Naive thymus-derived CD8-positive, alpha-beta T cell (primary cell): Measurements from ENCODE around the gene SLC6A3. TPM values are rescaled to one million over a fixed set of nuclear protein-coding genes. Genes with fewer than 3 reads are reported as not detected.

Experiments used
- ATAC-seq, 2 donors: fragments of 150-1000 bp; cut with Tn5 transposase in 1 of 2; sonication (Bioruptor Pico), chemical (Tn5 transposase) in 1 of 2; 1 replicate in 1 of 2; 2 replicates in 1 of 2; pipeline ENCODE4 v1.10.0; 2021; ENCODE audit warnings: mild to moderate bottlenecking in 2 of 2, moderate library complexity in 2 of 2
- POLR2A ChIA-PET: fragments of 350-600 bp; sonication (Branson Sonifier 250); formaldehyde crosslinking; loops from one replicate; lab custom pipeline; 2021; ENCODE audit warnings: antibody characterized with exemption; lab: Charles Lee
- DNase-seq, 10 donors: peaks; one replicate each; pipeline versions ENCODE4 v3.0.0 to v3.0.0-alpha.2; 2020 to 2022
- H3K27ac Mint-ChIP-seq, 10 donors: one replicate each; pipeline ENCODE4 v1.8.0; 2020 to 2022; ENCODE audit warnings: mild to moderate bottlenecking in 10 of 10, mixed read lengths in 10 of 10, moderate library complexity in 4 of 10, inconsistent platforms in 1 of 10
- H3K27me3 Mint-ChIP-seq, 5 donors: one replicate each; pipeline ENCODE4 v1.8.0; 2021 to 2022; ENCODE audit warnings: mixed read lengths in 5 of 5
- H3K36me3 Mint-ChIP-seq, 3 donors: one replicate each; pipeline ENCODE4 v1.8.0; 2020 to 2022; ENCODE audit warnings: mixed read lengths in 3 of 3, mild to moderate bottlenecking in 2 of 3, inconsistent platforms in 1 of 3
- H3K4me1 Mint-ChIP-seq, 4 donors: one replicate each; pipeline ENCODE4 v1.8.0; 2021 to 2022; ENCODE audit warnings: mixed read lengths in 4 of 4
- H3K4me3 Mint-ChIP-seq, 10 donors: one replicate each; pipeline ENCODE4 v1.8.0; 2020 to 2022; ENCODE audit warnings: mild to moderate bottlenecking in 10 of 10, mixed read lengths in 10 of 10, moderate library complexity in 6 of 10, inconsistent platforms in 1 of 10
- H3K9me3 Mint-ChIP-seq, 9 donors: one replicate each; pipeline ENCODE4 v1.8.0; 2020 to 2022; ENCODE audit warnings: mixed read lengths in 9 of 9, mild to moderate bottlenecking in 3 of 9, inconsistent platforms in 1 of 9, moderate library complexity in 1 of 9
- polyA plus RNA-seq, 3 donors: library from polyadenylated mRNA; unstranded; fragments of 300-500 nt; fragmentation: Illumina TruSeq; gene quantifications; one replicate each; pipeline ENCODE4 v1.2.3, GENCODE V29; 2021
- total RNA-seq, 8 experiments: library from RNA in 2 of 8; stranded (reverse) in 2 of 8; gene quantifications; one replicate each; pipeline ENCODE4 v1.2.3 and lab custom pipeline; 2021 to 2026

SLC6A3 gene
- total RNA-seq (under 1 TPM; 0.08 to 0.27 TPM), polyA plus RNA-seq (under 1 TPM in 1 of 3 donors, not detected in 2; 0.09 TPM), total RNA-seq (lab: John Stamatoyannopoulos, UW) (0 to 0.59 (median 0.20) reads per million in 6 experiments)

DNA sequence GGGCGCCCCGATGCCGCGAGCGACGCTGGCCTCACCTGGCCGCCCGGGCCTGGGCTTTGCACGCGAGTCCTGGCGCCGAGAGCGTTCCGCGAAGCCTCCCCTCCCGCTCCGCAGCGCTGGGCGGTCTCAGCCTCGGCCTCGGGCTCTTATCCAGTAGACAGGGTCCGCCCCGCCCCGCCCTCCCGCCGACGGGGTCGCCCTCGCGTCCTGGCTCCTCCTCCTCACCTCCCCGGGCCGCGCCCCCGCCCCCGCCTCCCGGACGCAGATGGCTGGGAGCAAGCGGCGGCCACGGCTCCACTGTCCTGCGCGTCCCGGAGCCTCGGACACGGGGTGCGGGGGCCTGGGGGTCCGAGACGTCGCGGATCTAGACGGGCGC lies at the start of gene SLC6A3:
Gene SLC6A3, minus strand, starts transcription at position 128 of the 376 bp plus-strand sequence. CDS start 2,243 bp downstream, outside the sequence.
- peak; percentile 22 to 59 for ATAC-seq
- H3K27me3 Mint-ChIP-seq = peaks cover 17 to 58% (median 48%) of the 10 kb centered on the region in 5 donors

DNA sequence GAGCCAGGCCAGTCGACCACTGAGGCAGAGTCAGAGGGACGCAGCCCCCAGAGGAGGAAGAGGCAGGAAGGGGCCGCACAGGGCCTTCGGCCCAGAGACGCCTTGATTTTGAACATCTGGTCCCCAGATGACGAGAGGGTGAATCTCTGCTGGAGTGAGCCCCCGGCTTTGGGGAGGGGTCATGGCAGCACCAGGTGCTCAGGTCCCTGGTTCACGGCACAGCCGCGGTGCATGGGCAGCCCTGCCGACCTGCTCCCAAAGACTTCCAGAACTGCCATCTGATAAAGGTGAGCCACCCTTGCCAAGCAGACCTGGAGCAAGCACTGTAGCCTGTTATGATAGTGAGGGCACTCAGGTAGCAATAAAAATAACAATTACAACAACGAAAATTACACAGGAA lies 48.7 kb upstream of the SLC6A3 start:
- DNase-seq (no peak), ATAC-seq (no peak)
- POLR2A ChIA-PET = interaction anchor here (1.0 to 1.5 kb wide), 2 partner anchors 24 to 30 kb away, joined by 3 read pairs; partner anchors contain the start of gene LPCAT1
- Mint-ChIP-seq H3K4me3 (peak overlapping the region in 5 of 10 donors; percentile 7 to 81 (median 25)), H3K27ac (peak overlapping the region in 4 of 10 donors; percentile 53 to 94 (median 60)), H3K9me3 (no peaks in the 10 kb centered on the region), H3K4me1 (peaks cover 18 to 86% (median 43%) of the 10 kb centered on the region in 4 donors), H3K27me3 (no peaks in the 10 kb centered on the region), H3K36me3 (peaks cover 0 to 50% (median 6%) of the 10 kb centered on the region in 3 donors)

More for the DNA sequence above, at the start of gene SLC6A3:
- peak in 5 of 10 donors; percentile 22 to 75 (median 31) for DNase-seq
- POLR2A ChIA-PET = no interaction called here
- Mint-ChIP-seq H3K27ac (no peak within 1 kb of the TSS), H3K9me3 (peaks cover 0 to 9% (median 3%) of the 10 kb centered on the region in 9 donors), H3K4me3 (peak within 1 kb of the TSS; percentile 43 to 80 (median 68)), H3K36me3 (peaks cover 0 to 7% (median 2%) of the 10 kb centered on the region in 3 donors), H3K4me1 (peaks cover 5 to 36% (median 32%) of the 10 kb centered on the region in 4 donors)

DNA sequence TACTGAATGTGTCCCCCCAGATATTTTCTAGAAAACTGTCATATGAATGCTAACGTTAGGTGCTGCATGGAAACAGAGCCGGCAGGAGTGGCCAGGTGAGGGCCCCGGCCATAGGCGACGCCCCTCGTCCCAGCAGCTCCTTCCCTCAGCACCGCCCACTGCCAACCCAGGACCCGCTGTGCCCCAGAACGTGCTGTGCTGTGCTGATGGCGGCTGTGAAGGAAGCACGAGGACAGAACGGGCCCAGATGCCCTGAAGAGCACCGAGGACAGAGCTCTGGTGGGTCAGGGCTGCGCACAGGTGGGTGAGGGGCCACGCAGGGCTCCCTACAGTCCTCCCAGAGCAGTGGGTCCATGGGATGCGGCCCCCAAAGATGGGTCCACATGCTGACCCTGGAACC lies 48.2 kb upstream of the SLC6A3 start:
- Mint-ChIP-seq H3K27me3 (no peaks in the 10 kb centered on the region), H3K9me3 (no peaks in the 10 kb centered on the region), H3K4me3 (peak overlapping the region in 3 of 10 donors; percentile 19 to 62 (median 25)), H3K36me3 (peaks cover 0 to 52% (median 6%) of the 10 kb centered on the region in 3 donors), H3K27ac (peak overlapping the region in 2 of 10 donors; percentile 53 to 94), H3K4me1 (peaks cover 17 to 84% (median 41%) of the 10 kb centered on the region in 4 donors)
- POLR2A ChIA-PET = interaction anchor here (1.0 to 1.5 kb wide), 2 partner anchors 23 to 31 kb away, joined by 3 read pairs; partner anchors contain the start of gene LPCAT1
- no peak for DNase-seq
- no peak for ATAC-seq

DNA sequence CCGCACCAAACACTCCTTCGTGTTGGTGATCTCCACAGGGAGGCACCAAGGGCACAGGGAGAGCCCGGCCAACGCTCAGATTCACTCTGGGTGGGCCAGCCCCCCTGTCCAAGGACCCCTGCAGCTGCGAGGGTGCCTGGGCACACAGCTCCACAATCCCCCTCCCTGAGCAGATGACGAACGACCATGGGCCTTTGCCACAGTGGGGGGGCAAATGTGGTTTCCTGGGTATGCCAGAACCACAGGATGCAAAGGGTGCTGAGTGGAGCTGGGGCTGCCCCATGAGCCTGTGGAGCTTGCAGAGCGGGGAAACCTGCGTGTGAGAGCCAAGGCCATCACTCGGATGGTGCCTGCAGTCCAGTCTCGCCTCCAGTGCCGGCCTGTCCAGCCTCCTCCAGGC lies 47.5 kb upstream of the SLC6A3 start:
- Mint-ChIP-seq H3K4me3 (peak overlapping the region in 1 of 10 donors; percentile 57), H3K4me1 (peaks cover 15 to 83% (median 39%) of the 10 kb centered on the region in 4 donors), H3K27ac (peak overlapping the region in 1 of 10 donors; percentile 94), H3K36me3 (peaks cover 0 to 55% (median 10%) of the 10 kb centered on the region in 3 donors), H3K27me3 (no peaks in the 10 kb centered on the region), H3K9me3 (no peaks in the 10 kb centered on the region)
- peak; percentile 23 to 67 for ATAC-seq
- POLR2A ChIA-PET = interaction anchor here (1.0 to 1.5 kb wide), 2 partner anchors 23 to 31 kb away, joined by 3 read pairs; partner anchors contain the start of gene LPCAT1
- peak in 3 of 10 donors; percentile 31 to 51 (median 37) for DNase-seq

DNA sequence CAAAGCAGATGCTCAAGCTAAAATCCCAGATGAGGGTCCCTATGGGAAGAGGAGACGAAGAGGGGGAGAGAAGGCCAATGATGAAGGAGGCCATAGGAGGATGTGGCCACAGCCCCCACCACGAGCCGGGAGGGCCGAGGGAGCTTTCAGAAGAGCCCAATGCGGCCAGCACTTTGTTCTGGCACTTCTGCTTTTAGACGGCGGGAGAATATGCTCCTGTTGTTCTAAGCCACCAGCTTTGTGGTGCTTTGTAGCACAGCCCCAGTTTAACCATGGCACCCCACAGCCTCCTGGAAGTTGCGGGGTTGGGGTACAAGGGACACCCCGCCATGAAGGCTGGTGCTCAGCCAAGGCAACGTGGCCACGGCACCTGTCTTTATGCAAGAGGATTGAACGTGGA lies 45.1 kb upstream of the SLC6A3 start:
- H3K4me1 Mint-ChIP-seq = peaks cover 6 to 59% (median 25%) of the 10 kb centered on the region in 4 donors
- H3K4me3 Mint-ChIP-seq = no peak overlapping the region
- no peak for DNase-seq
- no peak for ATAC-seq
- H3K9me3 Mint-ChIP-seq = no peaks in the 10 kb centered on the region
- H3K27me3 Mint-ChIP-seq = no peaks in the 10 kb centered on the region
- POLR2A ChIA-PET = no interaction called here
- H3K27ac Mint-ChIP-seq = peak overlapping the region in 2 of 10 donors; percentile 36 to 51
- peaks cover 0 to 56% (median 10%) of the 10 kb centered on the region in 3 donors for H3K36me3 Mint-ChIP-seq

DNA sequence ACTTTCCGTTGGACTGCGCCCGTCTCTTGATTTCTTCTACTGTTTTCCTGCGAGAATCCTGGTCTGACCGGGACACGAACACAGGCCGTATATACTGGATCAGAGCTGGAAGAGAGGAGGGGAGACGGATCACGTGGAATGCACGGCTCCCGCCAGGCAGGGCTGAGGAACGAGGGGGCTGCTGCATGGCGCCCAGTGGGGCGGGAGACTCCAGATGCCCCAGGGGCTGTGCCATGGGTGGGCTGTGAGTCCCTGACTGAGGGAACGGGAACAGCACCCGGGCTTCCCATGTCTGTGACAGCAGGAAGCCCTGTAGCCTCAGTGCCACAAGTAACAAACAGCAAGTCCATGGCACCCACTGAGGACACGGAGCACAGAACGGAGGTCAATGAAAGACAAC lies 44.5 kb upstream of the SLC6A3 start:
- Mint-ChIP-seq H3K36me3 (peaks cover 0 to 59% (median 10%) of the 10 kb centered on the region in 3 donors), H3K4me1 (peaks cover 6 to 57% (median 20%) of the 10 kb centered on the region in 4 donors), H3K4me3 (peak overlapping the region in 1 of 10 donors; percentile 52), H3K27me3 (no peaks in the 10 kb centered on the region), H3K9me3 (no peaks in the 10 kb centered on the region), H3K27ac (peak overlapping the region in 4 of 10 donors; percentile 25 to 88 (median 67))
- POLR2A ChIA-PET = no interaction called here
- DNase-seq (no peak), ATAC-seq (no peak)

DNA sequence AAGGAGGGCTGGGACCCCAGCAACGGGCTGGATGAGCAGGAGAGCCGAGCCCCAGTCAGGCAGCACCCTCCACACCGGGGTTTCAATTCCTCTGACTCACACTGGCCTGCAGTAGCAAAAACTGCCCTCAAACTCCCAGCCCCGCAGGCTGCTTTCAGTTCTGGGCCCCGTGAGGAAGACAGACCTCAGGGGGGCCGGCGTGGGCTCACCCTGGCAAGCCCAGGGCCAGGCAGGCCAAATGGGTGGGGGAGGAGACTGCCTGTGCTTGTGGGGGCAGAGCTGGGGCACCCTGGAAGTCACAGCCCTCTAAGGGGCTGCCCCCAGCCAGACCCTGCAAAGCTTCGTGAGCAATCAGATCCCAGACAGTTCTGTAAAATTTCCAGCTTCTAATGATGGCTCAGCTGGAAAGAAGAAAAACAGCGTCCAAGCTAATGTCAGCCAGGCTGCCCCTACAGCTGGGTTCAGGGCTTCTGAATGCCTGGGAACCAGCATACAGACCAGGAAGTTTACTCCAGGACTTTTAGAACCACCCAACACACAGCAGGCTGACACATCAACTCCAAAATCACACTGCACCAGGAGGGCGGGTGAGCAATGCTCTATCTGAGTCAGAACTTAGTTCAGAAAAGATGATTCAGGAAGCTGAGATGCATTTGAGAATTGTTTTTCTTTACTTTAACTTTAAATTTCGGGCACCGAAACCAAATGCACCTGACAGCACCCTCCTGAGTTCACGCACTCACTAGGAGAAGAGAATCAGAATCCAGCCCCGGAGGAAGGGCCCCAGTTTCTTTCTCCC lies 43.8 kb upstream of the SLC6A3 start:
- Mint-ChIP-seq H3K9me3 (no peaks in the 10 kb centered on the region), H3K4me1 (peaks cover 6 to 52% (median 17%) of the 10 kb centered on the region in 4 donors), H3K4me3 (peak overlapping the region in 1 of 10 donors; percentile 52), H3K36me3 (peaks cover 0 to 59% (median 10%) of the 10 kb centered on the region in 3 donors), H3K27ac (peak overlapping the region in 7 of 10 donors; percentile 2 to 88 (median 67)), H3K27me3 (no peaks in the 10 kb centered on the region)
- ATAC-seq (peak in 1 of 2 donors; percentile 48), DNase-seq (no peak)
- POLR2A ChIA-PET = no interaction called here

DNA sequence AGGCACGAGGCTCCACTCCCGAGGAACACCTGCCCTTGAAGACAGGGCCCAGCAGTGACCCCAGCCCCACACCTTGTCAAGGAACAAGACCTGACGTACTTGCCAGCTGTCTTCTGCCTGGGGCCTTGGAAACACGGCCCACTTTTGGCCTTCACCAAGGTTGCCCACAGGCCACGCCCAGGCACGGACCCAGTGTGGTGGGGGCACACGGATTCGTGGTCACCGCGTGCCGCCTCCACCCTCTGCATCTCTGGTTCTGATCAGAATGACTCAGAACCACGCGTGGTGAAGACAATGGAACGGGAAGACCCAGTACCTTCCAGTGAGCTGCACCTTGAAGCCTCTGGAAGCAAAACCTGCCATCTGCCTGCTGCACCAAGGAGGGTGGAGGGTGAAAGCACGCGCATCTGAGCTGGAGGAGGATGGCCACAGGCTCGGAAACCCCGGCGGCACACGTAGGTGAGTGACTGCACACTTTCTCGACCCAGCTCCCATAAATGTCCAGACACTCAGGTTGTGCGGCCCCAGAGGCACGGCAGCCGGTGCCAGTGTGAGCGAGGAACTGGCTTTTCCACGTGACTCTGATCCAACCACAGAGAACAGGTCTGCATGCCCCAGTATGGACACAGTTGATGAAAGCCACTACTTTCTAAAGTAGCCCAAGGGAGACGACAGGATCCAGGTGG lies 42.0 kb upstream of the SLC6A3 start:
- POLR2A ChIA-PET = no interaction called here
- peaks cover 0 to 57% (median 10%) of the 10 kb centered on the region in 3 donors for H3K36me3 Mint-ChIP-seq
- H3K4me3 Mint-ChIP-seq = no peak overlapping the region

DNA sequence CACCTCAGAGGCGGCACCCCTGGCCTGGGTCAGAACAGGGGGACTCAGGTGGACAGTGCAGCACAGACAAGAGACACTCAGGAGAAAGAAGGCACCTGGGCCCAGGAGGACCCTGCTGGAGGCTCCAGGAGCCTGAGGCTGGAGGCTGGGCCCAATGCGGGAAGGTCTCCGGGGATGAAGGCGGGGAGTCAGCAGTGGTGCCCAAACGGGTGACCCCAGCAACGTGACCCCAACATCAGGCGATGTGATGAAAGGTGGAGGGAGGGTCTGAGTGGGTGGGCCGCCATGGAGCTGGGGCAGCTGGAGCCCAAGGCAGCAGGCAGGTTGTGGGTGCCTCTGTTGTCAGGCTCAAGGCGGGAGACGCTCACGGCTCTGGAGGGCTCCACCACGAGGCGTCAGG lies 41.0 kb upstream of the SLC6A3 start:
- ATAC-seq (no peak), DNase-seq (no peak)
- H3K9me3 Mint-ChIP-seq = no peaks in the 10 kb centered on the region
- H3K4me1 Mint-ChIP-seq = peaks cover 0 to 50% (median 3%) of the 10 kb centered on the region in 4 donors
- H3K27ac Mint-ChIP-seq = peak overlapping the region in 2 of 10 donors; percentile 15 to 27
- no peaks in the 10 kb centered on the region for H3K27me3 Mint-ChIP-seq
- H3K4me3 Mint-ChIP-seq = no peak overlapping the region
- POLR2A ChIA-PET = no interaction called here
- H3K36me3 Mint-ChIP-seq = peaks cover 0 to 48% (median 8%) of the 10 kb centered on the region in 3 donors

More for the DNA sequence above, 42.0 kb upstream of the SLC6A3 start:
- Mint-ChIP-seq H3K9me3 (no peaks in the 10 kb centered on the region), H3K4me1 (peaks cover 0 to 44% (median 4%) of the 10 kb centered on the region in 4 donors), H3K27me3 (no peaks in the 10 kb centered on the region), H3K27ac (no peak overlapping the region)
- no peak for DNase-seq
- no peak for ATAC-seq

DNA sequence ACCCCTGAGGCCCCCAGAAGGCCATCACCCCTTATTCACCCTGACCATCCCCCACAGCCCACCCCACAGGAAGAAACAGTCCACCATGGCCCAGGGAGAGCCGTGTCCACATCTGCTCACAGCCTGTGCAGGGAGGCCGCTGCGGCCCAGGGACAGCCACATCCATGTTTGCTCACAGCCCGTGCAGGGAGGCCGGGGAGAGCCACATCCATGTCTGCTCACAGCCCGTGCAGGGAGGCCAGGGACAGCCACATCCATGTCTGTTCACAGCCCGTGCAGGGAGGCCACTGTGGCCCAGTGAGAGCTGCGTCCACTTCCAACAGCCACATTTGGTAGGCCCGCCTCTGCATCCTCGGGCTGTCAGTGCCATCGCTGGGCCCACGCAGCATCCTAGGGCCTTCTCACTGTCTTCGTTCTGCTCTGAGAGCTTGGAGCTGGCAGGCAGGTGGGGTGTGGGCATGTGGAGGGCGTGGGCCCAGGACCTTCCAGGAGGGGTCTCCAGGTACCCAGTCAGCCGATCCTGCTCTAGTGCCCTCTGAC lies 40.4 kb upstream of the SLC6A3 start:
- ATAC-seq = no peak
- peak overlapping the region in 2 of 10 donors; percentile 54 to 64 for H3K27ac Mint-ChIP-seq
- H3K4me1 Mint-ChIP-seq = peaks cover 1 to 47% (median 4%) of the 10 kb centered on the region in 4 donors
- no peak overlapping the region for H3K4me3 Mint-ChIP-seq
- POLR2A ChIA-PET = no interaction called here
- DNase-seq = no peak
- H3K9me3 Mint-ChIP-seq = no peaks in the 10 kb centered on the region
- no peaks in the 10 kb centered on the region for H3K27me3 Mint-ChIP-seq
- peaks cover 0 to 41% (median 3%) of the 10 kb centered on the region in 3 donors for H3K36me3 Mint-ChIP-seq

DNA sequence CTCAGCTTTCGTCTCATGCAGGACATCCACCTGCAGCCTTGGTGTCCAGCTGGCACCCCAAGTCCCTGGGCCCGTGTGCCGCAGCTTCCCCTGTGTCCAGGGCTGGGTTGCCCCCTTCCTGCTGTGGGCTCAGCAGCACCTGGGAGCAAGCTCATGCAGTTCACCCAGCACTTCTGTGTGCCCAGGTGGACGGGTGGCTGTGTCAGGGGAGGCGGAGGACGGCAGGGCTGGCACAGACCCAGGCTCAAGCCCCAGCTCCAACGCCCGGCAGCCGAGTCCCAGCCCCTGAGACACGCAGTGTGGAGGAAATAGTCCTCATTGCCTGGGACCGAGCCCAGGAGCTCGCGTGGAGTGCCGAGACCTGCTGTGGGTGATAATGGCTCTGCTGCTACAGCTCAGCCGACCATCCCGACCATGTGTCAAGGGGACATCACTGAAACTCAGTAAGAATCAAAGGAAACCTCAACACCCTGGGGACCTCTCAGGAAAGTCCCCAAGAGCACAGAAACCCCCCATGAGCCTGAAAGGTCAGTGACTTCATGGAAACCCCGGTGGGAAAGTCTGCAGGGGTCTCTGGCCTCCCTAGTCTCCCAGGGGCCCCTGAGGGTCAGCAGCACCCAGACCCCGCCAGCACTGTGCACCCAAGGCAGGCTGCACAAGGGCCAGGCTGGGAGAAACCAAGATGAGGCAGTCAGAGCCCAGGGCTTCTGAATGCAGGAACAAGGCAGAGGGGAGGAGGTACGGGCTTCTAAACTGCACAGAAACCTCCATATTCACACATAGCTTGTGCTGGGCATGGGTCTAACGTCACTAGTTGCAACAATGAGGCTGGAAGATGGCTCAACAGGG lies 39.7 kb upstream of the SLC6A3 start:
- ATAC-seq = peak in 1 of 2 donors; percentile 49

More for the DNA sequence above, 39.7 kb upstream of the SLC6A3 start:
- Mint-ChIP-seq H3K27ac (peak overlapping the region in 2 of 10 donors; percentile 54 to 64), H3K9me3 (no peaks in the 10 kb centered on the region), H3K36me3 (peaks cover 0 to 36% (median 3%) of the 10 kb centered on the region in 3 donors), H3K4me3 (peak overlapping the region in 1 of 10 donors; percentile 19), H3K4me1 (peaks cover 6 to 47% (median 10%) of the 10 kb centered on the region in 4 donors), H3K27me3 (no peaks in the 10 kb centered on the region)
- POLR2A ChIA-PET = no interaction called here
- DNase-seq = no peak
